ENCODE results near the gene SLC13A5.
"Not testable (repeated sequence)": the region's sequence is repeated elsewhere in the genome, so short reads cannot be mapped to it uniquely, and the experiment has no call there.

SLC13A5 gene

GRCh38 chr17:6713130-6713917 lies at the start of gene SLC13A5:
SLC13A5 (minus strand) TSS chr17:6713369; CDS start chr17:6713333, 36 bp downstream.
- FAIRE-seq = no peak

- FAIRE-seq = no peak
Observed at GRCh38 chr17:6761779-6762178, 48.6 kb upstream of the SLC13A5 start.

- FAIRE-seq = no peak
Observed at GRCh38 chr17:6757747-6758146, 44.6 kb upstream of the SLC13A5 start.

GRCh38 chr17:6756425-6757031 lies 43.4 kb upstream of the SLC13A5 start:
- no peak for FAIRE-seq

DNA sequence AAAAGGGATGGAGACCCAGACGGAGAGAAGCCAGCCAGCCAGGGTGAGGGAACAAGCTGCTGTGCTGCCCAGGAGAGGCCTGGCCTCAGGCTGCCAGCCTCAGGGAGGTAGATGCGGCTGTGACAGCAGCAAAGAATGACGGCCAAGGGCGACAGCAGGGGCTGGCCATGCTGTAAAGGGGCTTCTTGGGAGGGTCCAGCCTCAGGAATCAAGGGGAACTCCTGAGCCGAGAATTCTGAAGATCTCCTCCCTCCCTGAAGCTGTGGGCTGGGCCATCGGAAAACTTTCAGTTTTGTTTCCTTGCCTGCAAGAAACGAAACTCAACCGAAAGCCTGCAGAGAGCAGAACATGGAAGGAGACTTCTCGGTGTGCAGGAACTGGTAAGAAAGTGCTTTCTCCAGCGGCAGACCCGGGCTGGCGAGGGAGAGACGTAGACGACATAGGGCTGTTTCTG lies 42.6 kb upstream of the SLC13A5 start, which contains the start of gene XAF1:
TSS of gene XAF1 (plus strand) at position 316 of the 454 bp plus-strand sequence. CDS start at position 349, 33 bp downstream.
- FAIRE-seq = no peak

DNA sequence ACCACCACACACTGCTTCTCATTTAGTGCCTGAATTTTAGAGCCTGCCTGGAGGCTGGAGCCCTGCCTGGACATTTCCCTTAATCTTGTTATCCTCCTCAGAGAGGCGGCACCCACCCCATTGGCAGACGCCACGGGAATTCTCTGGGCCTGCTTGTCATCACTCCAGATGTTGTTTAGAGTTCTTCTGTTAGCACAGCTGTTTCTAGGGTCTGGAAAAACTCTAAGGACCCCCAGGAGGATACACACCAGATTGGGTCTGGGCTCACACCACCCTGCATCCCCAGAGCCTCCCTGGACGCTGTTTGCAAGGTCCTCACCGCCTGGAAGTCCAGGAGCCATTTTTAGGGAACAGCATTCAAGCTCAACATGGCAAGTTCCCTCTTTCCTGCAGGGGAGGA lies 42.1 kb upstream of the SLC13A5 start:
- FAIRE-seq = no peak

DNA sequence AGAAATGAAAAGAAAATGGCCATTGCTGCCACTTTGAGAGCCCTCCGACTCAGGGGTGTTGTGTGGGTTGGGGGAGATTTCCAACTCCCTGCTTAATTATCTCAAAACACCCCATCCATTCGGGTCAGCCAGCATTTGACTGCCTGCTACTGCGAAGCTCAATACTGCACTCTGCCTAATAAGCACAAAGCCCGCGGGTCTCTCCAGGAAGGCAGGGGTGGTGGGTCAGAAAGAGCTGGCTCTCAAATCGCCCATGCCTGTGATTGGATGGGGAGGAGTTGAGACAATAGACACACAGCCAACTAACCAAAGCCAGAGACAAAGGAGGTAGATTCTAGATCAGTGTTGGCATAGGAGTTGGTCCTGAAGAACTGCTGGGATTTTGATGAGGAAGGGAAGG lies 40.4 kb upstream of the SLC13A5 start:
- FAIRE-seq = no peak

DNA sequence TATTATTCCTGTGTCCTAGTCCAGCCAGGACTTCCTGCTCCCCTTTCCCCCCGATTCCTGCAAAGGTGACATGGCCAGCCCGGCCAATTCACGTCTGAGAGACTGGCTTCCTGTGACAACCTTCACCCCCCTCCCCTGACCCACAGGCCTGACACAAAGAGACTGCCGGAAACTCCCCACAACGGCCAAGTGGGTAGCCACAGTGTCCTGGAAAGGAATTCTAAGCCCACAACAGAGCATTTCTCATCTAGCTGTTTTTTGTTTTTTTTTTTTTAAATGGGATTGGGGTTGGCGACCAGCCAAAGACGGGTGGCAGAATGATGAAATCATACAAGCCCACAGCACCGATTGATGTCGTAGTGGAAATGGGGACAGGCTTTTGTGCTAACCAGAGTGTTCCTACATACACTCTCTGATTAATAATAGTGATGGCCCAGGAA lies 39.9 kb upstream of the SLC13A5 start:
- FAIRE-seq = no peak

- FAIRE-seq = no peak
Observed at GRCh38 chr17:6752068-6752909, 39.1 kb upstream of the SLC13A5 start.

GRCh38 chr17:6749519-6749918 lies 36.4 kb upstream of the SLC13A5 start:
- no peak for FAIRE-seq

DNA sequence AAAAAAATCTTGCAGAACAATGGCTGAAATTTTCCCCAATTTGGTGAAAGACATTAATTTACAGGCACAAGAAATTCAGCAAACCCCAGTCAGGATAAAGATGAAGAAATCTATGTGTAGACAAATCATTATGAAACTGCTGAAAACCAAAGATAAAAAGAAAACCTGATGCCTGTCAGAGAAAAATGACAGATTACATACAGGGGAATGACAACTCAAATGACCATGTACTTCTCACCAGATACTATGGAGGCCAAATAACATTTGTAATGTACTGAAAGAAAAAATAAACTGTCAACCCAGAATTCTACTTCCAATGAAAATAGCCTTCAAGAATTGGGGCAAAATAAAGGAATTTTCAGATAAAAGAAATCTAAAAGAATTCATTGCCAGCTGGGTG lies 35.4 kb upstream of the SLC13A5 start:
- FAIRE-seq = no peak

DNA sequence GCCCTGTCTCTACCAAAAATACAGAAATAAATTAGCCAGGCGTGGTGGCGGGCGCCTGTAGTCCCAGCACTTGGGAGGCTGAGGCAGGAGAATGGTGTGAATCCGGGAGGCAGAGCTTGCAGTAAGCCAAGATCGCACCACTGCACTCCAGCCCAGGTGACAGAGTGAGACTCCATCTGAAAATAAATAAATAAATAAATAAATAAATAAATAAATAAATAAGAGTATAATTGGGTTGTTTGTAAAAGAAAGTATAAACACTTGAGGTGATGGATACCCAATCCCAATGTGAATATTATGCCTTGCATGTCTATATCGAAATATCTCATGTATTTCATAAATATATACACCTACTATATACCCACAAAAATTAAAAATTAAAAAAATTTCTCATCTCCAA lies 33.5 kb upstream of the SLC13A5 start:
- not testable (repeated sequence) for FAIRE-seq

GRCh38 chr17:6729531-6729930 lies 16.4 kb upstream of the SLC13A5 start:
- FAIRE-seq = no peak

- no peak for FAIRE-seq
Observed at GRCh38 chr17:6724009-6724408, 10.8 kb upstream of the SLC13A5 start.

- no peak for FAIRE-seq
Observed at GRCh38 chr17:6721744-6722143, 8.6 kb upstream of the SLC13A5 start.

GRCh38 chr17:6716736-6717135 lies 3.6 kb upstream of the SLC13A5 start:
- FAIRE-seq = no peak

GRCh38 chr17:6714315-6714874 lies 1.2 kb upstream of the SLC13A5 start:
- FAIRE-seq = no peak

- FAIRE-seq = no peak
Observed at GRCh38 chr17:6713918-6714271, 726 bp upstream of the SLC13A5 start.

DNA sequence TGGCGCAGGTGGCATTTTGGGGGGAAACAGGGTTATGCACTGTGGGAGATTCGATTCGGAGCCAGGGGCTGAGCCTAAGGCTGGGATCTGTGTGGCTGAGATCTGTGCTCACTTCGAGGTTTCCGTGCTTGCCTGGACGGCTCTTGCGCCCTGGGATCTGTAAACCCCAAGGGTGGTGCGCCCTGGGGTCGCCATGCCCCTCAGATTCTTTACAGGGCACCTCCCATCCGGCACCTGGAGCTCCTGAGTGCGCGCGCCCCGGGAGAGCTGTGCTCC lies 377 bp downstream of the SLC13A5 start:
- FAIRE-seq = no peak

DNA sequence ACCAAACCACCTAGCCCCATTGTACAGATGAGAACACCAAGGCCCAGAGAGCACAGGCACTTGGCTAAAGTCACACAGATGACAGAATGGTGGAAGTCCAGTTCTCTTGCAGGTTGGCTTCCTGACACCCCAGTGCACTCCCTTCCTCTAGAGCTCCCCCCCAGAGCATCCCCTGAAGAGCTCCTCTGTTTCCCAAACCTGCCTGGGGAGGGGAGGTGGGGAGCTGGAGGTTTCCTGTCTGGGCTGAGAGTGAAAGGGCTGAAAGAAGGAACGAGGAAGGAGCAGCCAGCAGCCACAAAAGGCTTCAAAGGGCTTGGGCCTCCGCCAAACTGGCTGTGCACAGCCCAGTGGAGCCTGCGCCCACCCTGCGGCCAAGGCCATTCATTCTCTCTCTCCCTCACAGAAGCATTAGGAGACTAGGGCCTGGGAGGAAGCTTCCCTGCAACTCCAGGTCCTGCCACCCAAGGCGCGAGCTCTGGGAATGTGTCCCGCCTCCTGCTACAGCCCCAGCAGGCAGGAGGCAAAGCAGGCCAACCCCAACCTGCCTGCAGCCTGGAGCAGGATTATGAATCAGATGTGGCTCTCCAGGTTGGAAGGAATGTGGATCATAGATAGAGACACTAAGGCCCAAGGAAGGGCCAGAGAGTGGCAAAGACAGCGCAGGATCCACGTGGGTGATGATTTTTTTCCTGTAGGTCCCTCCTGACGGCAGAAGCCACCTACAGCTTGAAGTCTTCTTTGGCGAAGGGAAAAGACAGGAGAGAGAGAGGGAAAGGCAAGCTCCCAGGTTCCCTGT lies 913 bp downstream of the SLC13A5 start:
- no peak for FAIRE-seq

DNA sequence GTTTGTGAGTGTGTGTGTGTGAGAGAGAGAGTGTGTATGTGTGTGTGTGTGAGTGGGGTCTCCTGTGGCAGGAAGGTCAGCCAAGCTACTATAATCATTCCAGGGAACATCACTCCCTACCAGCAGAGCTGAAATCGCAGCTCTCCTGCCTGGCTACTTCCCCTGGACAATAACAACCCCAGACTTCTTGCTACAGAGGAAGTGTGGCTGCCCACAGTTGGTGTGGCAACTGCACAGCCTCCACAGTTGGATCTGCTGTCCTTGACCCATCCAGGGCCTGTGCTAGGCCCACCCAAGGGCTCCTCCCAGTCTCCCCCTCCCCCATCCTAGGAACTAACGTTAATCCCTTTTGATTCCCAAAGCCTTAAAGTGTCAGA lies 1.5 kb downstream of the SLC13A5 start:
- FAIRE-seq = no peak

DNA sequence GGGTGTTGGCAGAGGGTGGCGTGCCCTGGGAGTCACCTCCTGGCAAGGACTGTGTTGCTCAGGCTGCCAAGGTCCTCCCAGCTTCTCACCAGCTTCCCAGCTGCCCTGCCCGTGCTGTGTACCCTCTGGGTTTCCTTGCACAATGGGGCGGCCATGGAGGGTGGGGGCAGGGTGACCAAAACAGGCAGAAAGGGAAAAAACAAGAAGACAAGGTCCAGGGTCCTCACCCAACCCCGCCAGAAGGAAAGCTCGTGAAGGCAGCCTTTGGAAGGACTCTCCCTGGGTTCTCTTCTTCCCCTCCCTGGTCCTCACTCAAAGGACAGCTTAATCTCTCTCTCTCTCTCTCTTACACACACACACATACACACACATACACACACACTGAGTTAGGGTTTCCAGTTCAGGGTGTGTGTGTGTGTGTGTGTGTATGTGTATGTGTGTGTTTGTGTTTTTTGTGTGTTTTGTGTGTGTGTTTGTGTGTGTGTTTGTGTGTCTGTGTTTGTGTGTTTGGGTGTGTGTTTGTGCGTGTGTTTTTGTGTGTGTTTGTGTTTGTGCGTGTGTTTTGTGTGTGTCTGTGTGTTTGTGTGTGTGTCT lies 2.0 kb downstream of the SLC13A5 start:
- no peak for FAIRE-seq
